HepG2 (cell line): ENCODE results near the gene MARCHF11. TPM values are rescaled to one million over a fixed set of nuclear protein-coding genes. Genes with fewer than 3 reads are reported as not detected.

ENCODE experiments used
- ATAC-seq: fragments of 200-7000 bp; cut with Tn5 transposase; 3 replicates; pipeline ENCODE4 v1.9.1; 2020; ENCODE audit warnings: mild to moderate bottlenecking, moderate library complexity
- BruUV-seq: library from RNA; stranded (reverse); fragments of 400-500 nt; replicated peaks from 2 replicates; lab custom pipeline; 2021; lab: Mats Ljungman, UMichigan
- CTCF ChIA-PET: fragments of 300-600 bp; formaldehyde crosslinking; extraction: SDS; loops from one replicate; lab custom pipeline; 2021; ENCODE audit warnings: low total read pairs, inconsistent platforms, low intra/inter-chr PET ratio; lab: Yijun Ruan, JAX
- POLR2A ChIA-PET: fragments of 350-600 bp; sonication (Branson Sonifier 250); formaldehyde crosslinking; loops from one replicate; lab custom pipeline; 2020; ENCODE audit warnings: antibody characterized with exemption, inconsistent platforms; lab: Yijun Ruan, JAX
- DNase-seq: peaks from one replicate; pipeline ENCODE4 v3.0.0-alpha.2; 2015; ENCODE audit warnings: low spot score
- FAIRE-seq: peaks from 3 replicates; lab custom pipeline; 2011; peaks lifted over from hg19 to GRCh38; lab: Jason Lieb, UNC
- H2AFZ ChIP-seq: one replicate; pipeline ENCODE4 v1.6.1; 2011; ENCODE audit warnings: low read length, inconsistent platforms
- H3K27ac ChIP-seq: fragments of 300-600 bp; 3 replicates; pipeline ENCODE4 v1.8.0; 2011; ENCODE audit warnings: mixed run types, mild to moderate bottlenecking, mixed read lengths, low read length, inconsistent platforms; ENCODE audit not compliant: insufficient read depth; ENCODE audit errors: extremely low read length
- H3K27me3 ChIP-seq, 2 experiments: fragments of 200-600 bp in 1 of 2; 2 replicates in 1 of 2; 3 replicates in 1 of 2; pipeline versions ENCODE4 v1.6.0 to v1.8.0; 2011; ENCODE audit warnings: low read length in 2 of 2, mild to moderate bottlenecking in 2 of 2, moderate library complexity in 2 of 2, inconsistent platforms in 1 of 2; ENCODE audit not compliant: insufficient read depth in 2 of 2, control insufficient read depth in 1 of 2
- H3K36me3 ChIP-seq, 2 experiments: fragments of 200-600 bp in 1 of 2; replicated peaks in 1 of 2; 2 replicates in 1 of 2; 3 replicates in 1 of 2; pipeline versions ENCODE4 v1.5.1 to v1.8.0; 2011; ENCODE audit warnings: low read length in 2 of 2, inconsistent platforms in 1 of 2; ENCODE audit not compliant: insufficient read depth in 2 of 2, control insufficient read depth in 1 of 2
- H3K4me1 ChIP-seq: 2 replicates; pipeline ENCODE4 v1.5.1; 2012; ENCODE audit warnings: low read length, inconsistent platforms; ENCODE audit not compliant: insufficient read depth
- H3K4me2 ChIP-seq: 2 replicates; pipeline ENCODE4 v1.6.0; 2011; ENCODE audit warnings: low read depth, low read length, inconsistent platforms
- H3K4me3 ChIP-seq, 3 experiments: fragments of 200-600 bp in 1 of 3; sonication (generic), shearing (Covaris generic) in 1 of 3; replicated peaks in 1 of 3; 2 replicates each; pipeline ENCODE4 v1.5.1; 2011 to 2016; ENCODE audit warnings: low read length in 3 of 3, inconsistent platforms in 2 of 3, low read depth in 2 of 3, mild to moderate bottlenecking in 2 of 3, control low read depth in 1 of 3, mixed read lengths in 1 of 3; ENCODE audit not compliant: insufficient read depth in 1 of 3
- H3K79me2 ChIP-seq: one replicate; pipeline ENCODE4 v1.6.1; 2011; ENCODE audit warnings: low read length, inconsistent platforms; ENCODE audit not compliant: insufficient read depth
- H3K9ac ChIP-seq: 2 replicates; pipeline ENCODE4 v1.6.0; 2011; ENCODE audit warnings: mild to moderate bottlenecking, low read depth, low read length, inconsistent platforms; ENCODE audit not compliant: insufficient read depth
- H3K9me3 ChIP-seq: 2 replicates; pipeline ENCODE4 v1.5.1; 2012; ENCODE audit warnings: mild to moderate bottlenecking, low read length
- H4K20me1 ChIP-seq: 2 replicates; pipeline ENCODE4 v1.6.0; 2011; ENCODE audit warnings: inconsistent platforms, mild to moderate bottlenecking, low read length, moderate library complexity; ENCODE audit not compliant: insufficient read depth
- CHD4 ChIP-seq: fragments of 200-600 bp; sonication (generic); IDR thresholded peaks from 2 replicates; pipeline ENCODE4 v1.7.0; 2017; ENCODE audit warnings: mild to moderate bottlenecking, low read length, borderline replicate concordance
- GLMP ChIP-seq: sonication (generic); formaldehyde crosslinking; IDR thresholded peaks from 2 replicates; pipeline ENCODE4 v1.9.0; 2021; ENCODE audit warnings: missing genetic modification reagents, mild to moderate bottlenecking, borderline replicate concordance
- IRF2 ChIP-seq: IDR thresholded peaks from 2 replicates; pipeline ENCODE4 v1.6.1; 2018; ENCODE audit warnings: missing genetic modification reagents, missing compliant biosample characterization
- MXI1 ChIP-seq: IDR thresholded peaks from 3 replicates; pipeline ENCODE4 v1.6.1; 2012; ENCODE audit warnings: low read depth, low read length, inconsistent platforms, borderline replicate concordance
- ZBTB40 ChIP-seq, 2 experiments: fragments of 450-650 bp in 1 of 2; sonication (generic) in 1 of 2; formaldehyde crosslinking in 1 of 2; IDR thresholded peaks; 2 replicates each; pipeline versions ENCODE4 v1.6.1 to v1.8.0; 2016 to 2022; ENCODE audit warnings: antibody characterized with exemption in 1 of 2, mild to moderate bottlenecking in 1 of 2, missing genetic modification reagents in 1 of 2
- ZNF230 ChIP-seq: sonication (generic); formaldehyde crosslinking; IDR thresholded peaks from 2 replicates; pipeline ENCODE4 v1.4.0; 2020; ENCODE audit warnings: mild to moderate bottlenecking, missing genetic modification reagents
- WGBS: methylation state at CpG from one replicate; pipeline ENCODE4 v1.1.6; 2017; ENCODE audit warnings: low lambda C conversion rate; 5-methylcytosine and 5-hydroxymethylcytosine counted together
- in situ Hi-C: cut with HindIII; loops from 2 replicates; pipeline ENCODE4 v1.10.0; 2017; ENCODE audit warnings: low pct_unique_long_range_greater_than_20kb; ENCODE audit not compliant: extremely low pct_ligation_motif_present
- intact Hi-C: fragments of 100-400 bp; cut with micrococcal nuclease; formaldehyde crosslinking; loops from one replicate; pipeline ENCODE4 v1.10.0; 2022; ENCODE audit not compliant: unreplicated experiment
- polyA plus RNA-seq, 8 experiments: library from polyadenylated mRNA; depleted of rRNA in 3 of 8; stranded (reverse) in 7 of 8; unstranded in 1 of 8; fragments of >200 nt; fragmentation: Illumina TruSeq in 4 of 8; extraction: Trizol in 4 of 8; gene quantifications; 2 replicates each; pipeline versions ENCODE4 v1.2.1 to v1.2.3, GENCODE V29; 2011 to 2016; ENCODE audit warnings: low read depth in 4 of 8, missing spikeins in 1 of 8, mixed read lengths in 1 of 8; ENCODE audit not compliant: insufficient read depth in 1 of 8
- total RNA-seq, 5 experiments: library from RNA; depleted of rRNA; stranded (reverse); fragments of >200 nt; fragmentation: Illumina TruSeq; extraction: Trizol; gene quantifications; 2 replicates each; pipeline ENCODE4 v1.2.3, GENCODE V29; 2016; ENCODE audit warnings: low read depth in 1 of 5

Gene MARCHF11
- total and polyA plus RNA-seq, 2 of the 13 experiments (the other 11 are each of a cell fraction or from before 2014, with no cell fraction given), result not detected

GRCh38 chr5:16064135-16064893 is 115.3 kb downstream of the MARCHF11 start (continued):
- no peak for TF ChIP-seq ZNF230

- H3K36me3 ChIP-seq, result no peaks in the 10 kb centered on the region
- POLR2A ChIA-PET, result no interaction called here
- no peak for ATAC-seq
Observed at GRCh38 chr5:16061163-16061562, 118.4 kb downstream of the MARCHF11 start.

More at GRCh38 chr5:16061163-16061562, 118.4 kb downstream of the MARCHF11 start:
- WGBS, result 0% methylated on average over 3 of the region's 3 CpGs
- Histone ChIP-seq H3K27me3 (no peaks in the 10 kb centered on the region; a peak in 1 of 5 replicates), H3K9ac (no peak overlapping the region), H3K4me1 (no peaks in the 10 kb centered on the region), H3K79me2 (no peaks in the 10 kb centered on the region), H3K27ac (no peak overlapping the region), H3K9me3 (no peaks in the 10 kb centered on the region), H2AFZ (no peak overlapping the region), H3K4me3 (no peak overlapping the region), H3K4me2 (no peak overlapping the region), H4K20me1 (no peaks in the 10 kb centered on the region)
- CTCF ChIA-PET, result no interaction called here
- in situ Hi-C loops (no loop called here), intact Hi-C loops (no loop called here)
- FAIRE-seq (no peak), DNase-seq (no peak)
- TF ChIP-seq ZBTB40 (IDR thresholded peaks at IDR 0.05) (no peak), ZBTB40 (CRISPR knock-in tag; IDR thresholded peaks at IDR 0.05) (no peak), GLMP (no peak), CHD4 (no peak), IRF2 (CRISPR knock-in tag) (no peak), MXI1 (no peak)
- BruUV-seq, result no TSS peak
